H1 (cell line): Measurements from ENCODE around the gene TAB3.

Source experiments
- ASH2L ChIP-seq: fragments of 200-600, 300-600 bp; sonication (generic); IDR thresholded peaks from one replicate; pipeline ENCODE4 v1.7.1; 2017; ENCODE audit warnings: low read length
- GABPA ChIP-seq: IDR thresholded peaks from 2 replicates; pipeline ENCODE4 v1.6.1; 2011; ENCODE audit warnings: mild to moderate bottlenecking, low read length, moderate library complexity, borderline replicate concordance; ENCODE audit not compliant: insufficient read depth
- JUN ChIP-seq: IDR thresholded peaks from 2 replicates; pipeline ENCODE4 v1.6.1; 2011; ENCODE audit warnings: low read depth, mild to moderate bottlenecking, improper control_type of control experiment, low read length
- JUND ChIP-seq: IDR thresholded peaks from 2 replicates; pipeline ENCODE4 v1.6.1; 2011; ENCODE audit warnings: mild to moderate bottlenecking, improper control_type of control experiment, low read length
- RBBP5 ChIP-seq: IDR thresholded peaks from 2 replicates; pipeline ENCODE4 v1.7.1; 2012; ENCODE audit warnings: low read depth, mild to moderate bottlenecking, inconsistent platforms, low read length, moderate library complexity, borderline replicate concordance
- ZNF274 ChIP-seq: IDR thresholded peaks from 2 replicates; pipeline ENCODE4 v1.7.0; 2012; ENCODE audit warnings: low read length, borderline replicate concordance; ENCODE audit errors: extremely low read depth
- TF ChIP-seq, protein P1 (sequence below), 3 experiments: IDR thresholded peaks; 1 replicate in 2 of 3; 2 replicates in 1 of 3; pipeline versions ENCODE4 v1.5.1 to v1.6.1; 2011; ENCODE audit warnings: low read length in 3 of 3, mild to moderate bottlenecking in 3 of 3, inconsistent platforms in 2 of 3, low read depth in 1 of 3, moderate library complexity in 1 of 3; ENCODE audit not compliant: insufficient read depth in 1 of 3; ENCODE audit errors: control extremely low read depth in 1 of 3

- TF ChIP-seq, protein P1, sequence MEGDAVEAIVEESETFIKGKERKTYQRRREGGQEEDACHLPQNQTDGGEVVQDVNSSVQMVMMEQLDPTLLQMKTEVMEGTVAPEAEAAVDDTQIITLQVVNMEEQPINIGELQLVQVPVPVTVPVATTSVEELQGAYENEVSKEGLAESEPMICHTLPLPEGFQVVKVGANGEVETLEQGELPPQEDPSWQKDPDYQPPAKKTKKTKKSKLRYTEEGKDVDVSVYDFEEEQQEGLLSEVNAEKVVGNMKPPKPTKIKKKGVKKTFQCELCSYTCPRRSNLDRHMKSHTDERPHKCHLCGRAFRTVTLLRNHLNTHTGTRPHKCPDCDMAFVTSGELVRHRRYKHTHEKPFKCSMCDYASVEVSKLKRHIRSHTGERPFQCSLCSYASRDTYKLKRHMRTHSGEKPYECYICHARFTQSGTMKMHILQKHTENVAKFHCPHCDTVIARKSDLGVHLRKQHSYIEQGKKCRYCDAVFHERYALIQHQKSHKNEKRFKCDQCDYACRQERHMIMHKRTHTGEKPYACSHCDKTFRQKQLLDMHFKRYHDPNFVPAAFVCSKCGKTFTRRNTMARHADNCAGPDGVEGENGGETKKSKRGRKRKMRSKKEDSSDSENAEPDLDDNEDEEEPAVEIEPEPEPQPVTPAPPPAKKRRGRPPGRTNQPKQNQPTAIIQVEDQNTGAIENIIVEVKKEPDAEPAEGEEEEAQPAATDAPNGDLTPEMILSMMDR (IDR thresholded peaks at IDR 0.05; ENCODE audit: control extremely low read depth in 1 of 3, insufficient read depth in 1 of 3, low read depth in 1 of 3, low read length in 3 of 3) = no peak
- TF ChIP-seq RBBP5 (no peak), JUND (no peak), ASH2L (no peak), JUN (no peak), GABPA (no peak), ZNF274 (no peak)
Measured at GRCh38 chrX:30821116-30821515, 67.9 kb downstream of the TAB3 start.
